HEK293T (cell line): ENCODE measurements around the gene HPCAL4.

Experiments used
- CTCF ChIA-PET: fragments of 350-600 bp; formaldehyde crosslinking; extraction: SDS; loops from one replicate; lab custom pipeline; 2021; ENCODE audit warnings: antibody characterized with exemption, inconsistent platforms; lab: Yijun Ruan, JAX
- POLR2A ChIA-PET: fragments of 350-600 bp; formaldehyde crosslinking; extraction: SDS; loops from one replicate; lab custom pipeline; 2020; ENCODE audit warnings: antibody characterized with exemption, inconsistent platforms; lab: Yijun Ruan, JAX
- DNase-seq: peaks from one replicate; pipeline ENCODE4 v3.0.0; 2012; ENCODE audit warnings: mixed read lengths; ENCODE audit errors: extremely low spot score
- ARNT ChIP-seq: fragments of 450-650 bp; IDR thresholded peaks from 2 replicates; pipeline ENCODE4 v1.6.1; 2017; ENCODE audit warnings: mild to moderate bottlenecking
- BHLHE40 ChIP-seq: fragments of 450-650 bp; IDR thresholded peaks from 2 replicates; pipeline ENCODE4 v1.6.1; 2016; ENCODE audit warnings: mild to moderate bottlenecking, moderate library complexity, borderline replicate concordance
- CTBP1 ChIP-seq: fragments of 450-650 bp; IDR thresholded peaks from 2 replicates; pipeline ENCODE4 v1.6.1; 2016; ENCODE audit warnings: borderline replicate concordance
- ELF4 ChIP-seq: fragments of 450-650 bp; IDR thresholded peaks from 2 replicates; pipeline ENCODE4 v1.6.1; 2017; ENCODE audit warnings: antibody characterized with exemption
- FOXA1 ChIP-seq: fragments of 450-650 bp; IDR thresholded peaks from 2 replicates; pipeline ENCODE4 v1.6.1; 2016; ENCODE audit warnings: mild to moderate bottlenecking
- FOXK2 ChIP-seq: fragments of 450-650 bp; IDR thresholded peaks from 2 replicates; pipeline ENCODE4 v1.6.1; 2016; ENCODE audit warnings: mild to moderate bottlenecking
- FOXM1 ChIP-seq: fragments of 450-650 bp; IDR thresholded peaks from 2 replicates; pipeline ENCODE4 v1.6.1; 2017; ENCODE audit warnings: mild to moderate bottlenecking, borderline replicate concordance
- HDGF ChIP-seq: fragments of 450-650 bp; IDR thresholded peaks from 2 replicates; pipeline ENCODE4 v1.6.1; 2017; ENCODE audit warnings: antibody characterized with exemption, borderline replicate concordance
- L3MBTL2 ChIP-seq: fragments of 450-650 bp; conservative IDR thresholded peaks from 2 replicates; pipeline ENCODE4 v1.6.1; 2016; ENCODE audit warnings: mild to moderate bottlenecking
- LEF1 ChIP-seq: fragments of 450-650 bp; IDR thresholded peaks from 2 replicates; pipeline ENCODE4 v1.6.1; 2017; ENCODE audit warnings: mild to moderate bottlenecking, borderline replicate concordance
- NFRKB ChIP-seq: fragments of 450-650 bp; IDR thresholded peaks from 2 replicates; pipeline ENCODE4 v1.6.1; 2016; ENCODE audit warnings: mild to moderate bottlenecking, moderate library complexity
- SP1 ChIP-seq: fragments of 450-650 bp; IDR thresholded peaks from 2 replicates; pipeline ENCODE4 v1.6.1; 2017
- SUZ12 ChIP-seq: fragments of 450-650 bp; IDR thresholded peaks from 2 replicates; pipeline ENCODE4 v1.6.1; 2016; ENCODE audit warnings: mild to moderate bottlenecking
- TARDBP ChIP-seq: fragments of 450-650 bp; IDR thresholded peaks from 2 replicates; pipeline ENCODE4 v1.6.1; 2016
- ZNF384 ChIP-seq: fragments of 450-650 bp; IDR thresholded peaks from 2 replicates; pipeline ENCODE4 v1.6.1; 2016
- TF ChIP-seq, protein P1 (sequence below): fragments of 450-650 bp; IDR thresholded peaks from 2 replicates; pipeline ENCODE4 v1.6.1; 2016

HPCAL4 gene

DNA sequence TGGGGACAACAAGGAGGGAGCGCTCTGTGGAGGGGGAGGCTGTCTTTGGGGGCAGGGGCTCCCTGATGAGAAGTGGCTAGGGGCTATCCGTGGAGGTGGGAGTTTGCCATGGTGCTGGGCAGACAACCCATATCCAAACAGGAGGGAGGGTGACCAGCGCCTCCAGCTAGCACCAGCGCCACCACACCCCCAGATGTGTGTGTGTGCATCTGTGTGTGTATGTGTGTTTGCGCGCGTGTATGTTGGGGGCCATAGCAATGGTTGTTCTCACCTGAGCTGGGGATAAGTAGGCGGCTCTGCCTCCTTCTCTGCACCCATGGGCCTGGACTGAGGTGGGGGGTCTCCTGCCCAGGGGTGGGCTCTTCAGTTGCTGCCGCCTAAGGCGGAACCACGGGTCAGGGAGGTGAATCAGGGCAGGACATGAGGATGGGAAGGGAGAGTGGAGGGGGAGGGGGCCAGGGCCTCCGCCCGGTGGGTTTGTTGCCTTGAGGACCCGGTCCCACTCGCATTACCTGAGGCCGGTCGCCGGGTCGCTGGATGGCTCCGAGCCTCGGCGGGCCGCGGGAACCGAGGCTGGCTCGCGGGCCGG, 345 bp downstream of the HPCAL4 start:
- no peak for TF ChIP-seq BHLHE40
- TF ChIP-seq, protein P1, sequence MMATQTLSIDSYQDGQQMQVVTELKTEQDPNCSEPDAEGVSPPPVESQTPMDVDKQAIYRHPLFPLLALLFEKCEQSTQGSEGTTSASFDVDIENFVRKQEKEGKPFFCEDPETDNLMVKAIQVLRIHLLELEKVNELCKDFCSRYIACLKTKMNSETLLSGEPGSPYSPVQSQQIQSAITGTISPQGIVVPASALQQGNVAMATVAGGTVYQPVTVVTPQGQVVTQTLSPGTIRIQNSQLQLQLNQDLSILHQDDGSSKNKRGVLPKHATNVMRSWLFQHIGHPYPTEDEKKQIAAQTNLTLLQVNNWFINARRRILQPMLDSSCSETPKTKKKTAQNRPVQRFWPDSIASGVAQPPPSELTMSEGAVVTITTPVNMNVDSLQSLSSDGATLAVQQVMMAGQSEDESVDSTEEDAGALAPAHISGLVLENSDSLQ, result no peak
- no peak for TF ChIP-seq FOXA1
- TF ChIP-seq HDGF, result no peak
- TF ChIP-seq SUZ12, result no peak
- no peak for TF ChIP-seq ARNT
- no peak for TF ChIP-seq CTBP1
- no peak for TF ChIP-seq FOXK2
- no peak for TF ChIP-seq ZNF384
- no peak for TF ChIP-seq LEF1
- no peak for TF ChIP-seq NFRKB
- TF ChIP-seq TARDBP, result no peak
- no peak for TF ChIP-seq SP1
- no peak for TF ChIP-seq ELF4
- no peak for DNase-seq
- POLR2A ChIA-PET, result interaction anchor here (0.8 to 1.0 kb wide), 2 partner anchors 11 to 48 kb away, joined by 4 to 7 read pairs; partner anchors contain the start of gene PPIE
- CTCF ChIA-PET, result interaction anchor here (0.9 to 1.3 kb wide), 2 partner anchors 18 to 33 kb away, joined by 3 to 7 read pairs; no protein-coding TSS in a partner anchor

DNA sequence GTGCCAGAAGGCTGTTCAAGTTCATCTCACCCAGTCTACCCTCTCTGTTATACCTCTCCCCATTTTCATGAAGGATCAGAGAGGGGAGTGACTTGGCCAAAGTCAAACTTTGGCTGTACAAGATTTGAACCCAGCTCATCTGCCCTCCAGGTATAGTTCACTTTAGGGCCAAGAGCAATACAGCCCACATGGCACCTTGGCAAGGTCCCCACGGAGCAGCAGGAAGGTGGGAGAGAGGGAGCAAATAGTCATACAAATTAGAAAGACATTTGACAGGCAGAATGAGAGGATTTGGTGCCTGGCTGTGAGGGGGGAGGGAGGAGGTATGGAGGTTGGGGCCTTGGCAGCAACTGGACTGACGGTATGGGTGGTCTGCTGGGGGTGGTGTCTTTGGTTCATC, 1.0 kb downstream of the HPCAL4 start:
- POLR2A ChIA-PET, result interaction anchor here (0.9 kb wide), 1 partner anchor 18 kb away, joined by 3 read pairs; no protein-coding TSS in a partner anchor
- DNase-seq, result no peak
- TF ChIP-seq TARDBP (no peak), SP1 (no peak), ELF4 (no peak), FOXA1 (no peak), FOXK2 (no peak), SUZ12 (no peak), CTBP1 (no peak), L3MBTL2 (no peak), LEF1 (no peak)
- TF ChIP-seq, protein P1, result no peak
- CTCF ChIA-PET, result interaction anchor here (0.5 to 2.7 kb wide), 3 partner anchors 17 to 32 kb away, joined by 3 to 12 read pairs (median 3); partner anchors contain the start of gene NT5C1A

DNA sequence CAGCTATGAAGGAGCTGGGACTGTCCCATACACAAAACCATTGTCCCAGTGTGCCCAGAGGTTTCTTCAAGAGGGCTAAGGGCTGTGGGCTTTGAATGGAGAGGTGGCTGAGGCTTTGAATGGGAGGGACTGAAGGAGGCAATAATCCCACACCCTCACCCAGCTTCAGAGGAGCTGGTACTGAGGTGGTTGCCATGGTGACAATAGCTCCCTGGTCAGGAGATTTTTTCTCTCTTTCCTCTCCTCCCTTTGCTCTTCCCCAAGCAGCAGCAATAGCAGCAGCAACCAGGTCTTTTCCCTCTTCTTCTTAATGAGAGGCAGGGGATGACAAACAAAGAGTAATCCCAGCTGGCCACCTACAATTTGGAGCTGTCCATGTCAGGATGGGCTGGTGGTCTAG, 1.6 kb downstream of the HPCAL4 start:
- no peak for TF ChIP-seq CTBP1
- no peak for TF ChIP-seq ARNT
- TF ChIP-seq SUZ12, result no peak
- no peak for TF ChIP-seq ZNF384
- TF ChIP-seq FOXA1, result no peak
- no peak for TF ChIP-seq BHLHE40
- TF ChIP-seq L3MBTL2, result no peak
- no peak for TF ChIP-seq ELF4
- TF ChIP-seq FOXK2, result no peak
- TF ChIP-seq SP1, result no peak
- no peak for TF ChIP-seq HDGF
- TF ChIP-seq, protein P1, result no peak
- no peak for TF ChIP-seq NFRKB
- no peak for TF ChIP-seq LEF1
- DNase-seq, result no peak
- ChIA-PET CTCF (interaction anchor here (0.5 to 2.7 kb wide), 3 partner anchors 17 to 31 kb away, joined by 3 to 12 read pairs (median 3); partner anchors contain the start of gene NT5C1A), POLR2A (interaction anchor here (0.9 kb wide), 1 partner anchor 19 kb away, joined by 3 read pairs; no protein-coding TSS in a partner anchor)

DNA sequence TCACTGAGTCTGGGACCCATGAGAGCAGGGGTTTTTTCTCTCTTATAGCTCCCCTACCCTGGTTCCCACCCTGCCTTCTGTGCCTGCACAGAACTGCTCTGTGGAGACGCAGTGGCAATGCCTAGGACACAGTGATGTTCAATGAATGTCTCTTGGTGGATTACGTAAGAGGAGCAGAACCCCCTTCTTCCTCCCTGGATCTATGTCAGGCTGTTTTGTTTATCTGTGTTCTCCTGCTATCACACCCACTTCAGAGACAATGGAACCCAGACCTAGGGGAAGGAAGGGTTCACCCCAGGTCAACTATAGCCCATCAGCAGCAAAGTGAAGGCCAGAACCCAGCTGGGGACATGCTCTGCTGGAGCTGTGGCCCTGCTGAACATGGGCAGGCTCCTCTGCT, 2.0 kb downstream of the HPCAL4 start:
- POLR2A ChIA-PET, result interaction anchor here (0.9 kb wide), 1 partner anchor 19 kb away, joined by 3 read pairs; no protein-coding TSS in a partner anchor
- TF ChIP-seq SP1, result no peak
- TF ChIP-seq ZNF384, result no peak
- TF ChIP-seq LEF1, result no peak
- TF ChIP-seq FOXA1, result no peak
- no peak for TF ChIP-seq HDGF
- TF ChIP-seq TARDBP, result no peak
- TF ChIP-seq ARNT, result no peak
- TF ChIP-seq FOXK2, result no peak
- TF ChIP-seq ELF4, result no peak
- TF ChIP-seq L3MBTL2, result no peak
- TF ChIP-seq FOXM1, result no peak
- no peak for TF ChIP-seq CTBP1
- no peak for TF ChIP-seq NFRKB
- TF ChIP-seq BHLHE40, result no peak
- TF ChIP-seq, protein P1, result no peak
- no peak for TF ChIP-seq SUZ12
- no peak for DNase-seq
- CTCF ChIA-PET, result interaction anchor here (0.9 to 2.7 kb wide), 2 partner anchors 16 to 31 kb away, joined by 3 to 12 read pairs; partner anchors contain the start of gene NT5C1A

DNA sequence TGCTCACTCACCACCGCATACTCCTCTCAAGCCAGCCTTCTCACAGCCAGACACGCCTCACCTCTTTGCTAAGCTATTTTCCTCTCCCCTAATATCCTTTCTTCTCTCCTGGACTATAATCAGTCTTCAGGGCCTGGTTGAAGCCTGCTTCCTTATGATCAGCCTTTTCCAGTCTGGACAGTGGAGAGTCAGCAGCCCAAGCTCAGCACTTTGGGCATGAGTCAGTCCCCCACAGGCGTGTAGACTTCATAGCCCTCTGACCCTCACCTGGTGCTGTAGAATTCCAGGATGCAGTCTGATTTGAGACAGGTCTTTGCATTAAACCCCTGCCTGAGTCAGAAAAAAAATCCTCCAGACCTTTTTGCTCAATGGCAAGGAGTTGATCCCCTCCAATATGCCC, 2.5 kb downstream of the HPCAL4 start:
- no peak for TF ChIP-seq NFRKB
- no peak for TF ChIP-seq LEF1
- no peak for TF ChIP-seq FOXM1
- TF ChIP-seq, protein P1, result no peak
- no peak for TF ChIP-seq TARDBP
- TF ChIP-seq SP1, result no peak
- TF ChIP-seq HDGF, result no peak
- no peak for TF ChIP-seq FOXK2
- TF ChIP-seq BHLHE40, result no peak
- no peak for TF ChIP-seq ELF4
- TF ChIP-seq CTBP1, result no peak
- TF ChIP-seq SUZ12, result no peak
- ChIA-PET POLR2A (no interaction called here), CTCF (interaction anchor here (1.6 to 2.7 kb wide), 2 partner anchors 16 to 31 kb away, joined by 6 to 12 read pairs; partner anchors contain the start of gene NT5C1A)
- DNase-seq, result no peak
